Body of pancreas (tissue), 4 donors: ENCODE results near the gene SLC9A3.

ENCODE experiments used
- CTCF ChIP-seq, 7 experiments: fragments of 450-650 bp in 4 of 7; fragments of 200-600 bp in 3 of 7; sonication (generic) in 3 of 7; IDR thresholded peaks; one replicate each; pipeline ENCODE4 v1.5.1; 2016 to 2019; ENCODE audit warnings: antibody characterized with exemption in 7 of 7
- POLR2A ChIP-seq, 3 donors: fragments of 450-650 bp; IDR thresholded peaks; one replicate each; pipeline ENCODE4 v1.6.1; 2016; ENCODE audit warnings: antibody characterized with exemption in 3 of 3, mild to moderate bottlenecking in 2 of 3

- TF ChIP-seq CTCF (IDR thresholded peaks at IDR 0.05) (no peak), POLR2A (IDR thresholded peaks at IDR 0.05) (no peak)
These were observed 48.0 kb downstream of the SLC9A3 start for GRCh38 chr5:476102-476813.
